ENCODE data around the gene MTSS2.
"Not testable (repeated sequence)": the region's sequence is repeated elsewhere in the genome, so short reads cannot be mapped to it uniquely, and the experiment has no call there.

MTSS2 gene

DNA sequence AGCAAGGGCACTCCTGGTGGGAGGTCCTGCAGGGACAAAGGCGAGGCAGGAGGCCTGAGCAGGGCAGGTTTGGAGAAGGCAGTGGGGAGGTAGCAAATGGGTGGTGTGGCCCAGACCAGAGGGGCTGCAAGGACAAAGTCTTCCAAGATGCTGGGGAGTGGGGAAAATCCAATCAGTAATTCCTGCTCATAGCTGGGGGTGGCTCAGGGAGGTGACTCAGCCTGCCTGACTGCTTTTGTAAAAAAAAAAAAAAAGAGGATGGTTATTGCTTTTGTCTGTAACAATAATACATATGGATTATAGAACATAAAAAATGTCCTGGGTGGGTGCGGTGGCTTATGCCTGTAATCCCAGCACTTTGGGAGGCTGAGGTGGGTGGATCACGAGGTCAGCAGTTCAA lies 34.3 kb downstream of the MTSS2 start:
- no peak for DNase-seq (ENCODE audit: low spot score)

DNA sequence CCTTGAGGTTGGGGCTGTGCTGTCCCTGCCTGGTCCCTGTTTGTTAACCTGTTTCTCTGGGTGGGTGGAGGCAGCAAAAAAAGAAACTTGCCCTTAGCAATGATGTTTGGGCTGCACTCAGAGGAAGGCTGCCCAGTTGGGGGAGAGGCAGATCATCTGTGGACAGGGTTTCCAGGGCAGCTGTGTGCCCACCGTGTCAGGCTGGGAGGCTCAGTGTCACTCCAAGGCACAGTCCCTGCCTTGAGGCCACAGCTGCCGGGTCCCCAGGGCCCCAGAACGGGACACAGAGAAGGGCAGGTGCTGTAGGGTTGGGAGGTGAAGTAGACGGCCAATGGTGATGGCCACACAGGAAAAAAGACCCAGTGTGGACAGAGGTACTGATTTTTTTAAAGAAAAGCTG lies 35.6 kb downstream of the MTSS2 start:
- no peak for DNase-seq (ENCODE audit: low spot score)

DNA sequence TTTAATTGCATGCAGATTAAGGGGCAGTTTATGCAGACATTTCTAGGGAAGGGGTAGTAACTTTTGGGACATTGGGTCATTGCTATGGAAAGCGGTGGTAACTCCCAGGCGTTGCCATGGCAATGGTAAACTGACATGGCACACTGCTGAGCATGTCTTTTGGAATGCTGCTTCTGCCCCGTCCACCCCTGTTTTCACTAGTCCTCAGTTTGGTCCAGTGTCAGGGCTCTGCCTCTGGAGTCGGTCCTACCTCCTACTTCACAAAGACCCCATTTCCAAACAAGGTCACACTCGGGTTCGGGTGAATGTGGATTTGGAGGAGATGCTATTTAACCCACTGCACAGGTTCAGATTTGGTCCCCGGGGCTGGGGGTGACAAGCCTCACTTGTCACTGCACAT lies 36.6 kb downstream of the MTSS2 start:
- no peak for DNase-seq (ENCODE audit: low spot score)

DNA sequence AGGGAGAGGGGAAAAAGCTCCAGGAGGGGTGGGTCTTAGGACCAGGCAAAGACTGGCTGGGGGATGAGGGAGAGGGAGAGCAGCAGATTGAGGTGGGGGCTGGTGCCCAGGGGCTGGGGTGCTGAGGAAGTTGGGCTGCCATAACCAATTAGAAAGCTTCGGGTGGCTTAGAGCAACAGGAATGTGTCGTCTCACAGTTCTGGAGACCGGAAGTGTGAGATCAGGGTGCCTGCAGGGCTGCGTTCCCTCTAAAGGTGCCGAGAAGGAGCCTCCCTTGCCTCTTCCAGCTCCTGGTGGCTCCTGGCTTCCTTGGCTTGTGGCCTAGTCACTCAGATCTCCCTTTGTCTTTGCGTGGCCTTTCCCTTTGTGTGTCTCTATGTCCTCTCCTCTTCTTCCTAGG lies 37.2 kb downstream of the MTSS2 start:
- no peak for DNase-seq (ENCODE audit: low spot score)

DNA sequence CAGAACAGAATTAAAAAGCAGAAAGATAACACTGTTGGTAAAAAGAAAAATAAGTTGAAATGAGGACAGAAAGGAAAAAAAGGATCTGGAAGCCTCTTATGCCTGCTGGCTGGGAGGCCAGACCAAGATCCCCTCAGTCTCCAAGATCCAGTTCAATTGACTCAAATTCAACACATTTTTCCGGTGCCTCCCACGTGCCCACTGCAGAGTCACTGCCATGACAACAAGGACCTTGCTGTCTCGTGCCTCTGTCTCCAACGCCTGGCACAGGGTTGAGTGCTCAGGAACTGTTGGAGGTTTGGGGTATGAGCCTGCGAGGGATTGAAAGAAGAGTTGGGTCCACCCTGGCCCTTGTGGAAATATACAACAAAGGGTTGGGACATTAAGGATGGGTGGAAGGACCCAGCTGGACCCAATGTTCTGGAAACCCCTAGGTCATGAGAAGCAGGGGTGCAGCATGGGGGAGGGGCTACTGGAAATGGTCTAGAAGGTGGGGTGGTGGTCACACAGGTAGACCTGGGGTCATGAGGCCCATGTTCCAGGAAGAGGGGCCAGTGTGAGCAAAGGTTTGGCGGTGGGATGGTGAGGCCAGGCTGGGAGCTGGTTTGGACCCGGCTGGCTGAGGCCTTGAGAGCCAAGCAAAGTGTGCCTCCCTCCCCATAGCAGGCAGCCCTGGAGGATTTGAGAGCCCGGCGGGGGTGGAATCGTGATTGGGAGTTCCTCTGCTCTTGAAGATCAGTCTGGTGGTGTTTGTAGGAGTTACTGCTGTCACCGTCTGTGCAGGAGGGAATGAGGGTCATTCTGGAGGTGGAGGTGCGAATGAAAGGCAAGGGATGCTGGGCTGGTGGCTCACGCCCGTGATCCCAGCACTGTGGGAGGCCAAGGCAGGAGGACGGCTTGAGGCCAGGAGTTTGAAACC lies 38.2 kb downstream of the MTSS2 start:
- no peak for DNase-seq (ENCODE audit: low spot score)

DNA sequence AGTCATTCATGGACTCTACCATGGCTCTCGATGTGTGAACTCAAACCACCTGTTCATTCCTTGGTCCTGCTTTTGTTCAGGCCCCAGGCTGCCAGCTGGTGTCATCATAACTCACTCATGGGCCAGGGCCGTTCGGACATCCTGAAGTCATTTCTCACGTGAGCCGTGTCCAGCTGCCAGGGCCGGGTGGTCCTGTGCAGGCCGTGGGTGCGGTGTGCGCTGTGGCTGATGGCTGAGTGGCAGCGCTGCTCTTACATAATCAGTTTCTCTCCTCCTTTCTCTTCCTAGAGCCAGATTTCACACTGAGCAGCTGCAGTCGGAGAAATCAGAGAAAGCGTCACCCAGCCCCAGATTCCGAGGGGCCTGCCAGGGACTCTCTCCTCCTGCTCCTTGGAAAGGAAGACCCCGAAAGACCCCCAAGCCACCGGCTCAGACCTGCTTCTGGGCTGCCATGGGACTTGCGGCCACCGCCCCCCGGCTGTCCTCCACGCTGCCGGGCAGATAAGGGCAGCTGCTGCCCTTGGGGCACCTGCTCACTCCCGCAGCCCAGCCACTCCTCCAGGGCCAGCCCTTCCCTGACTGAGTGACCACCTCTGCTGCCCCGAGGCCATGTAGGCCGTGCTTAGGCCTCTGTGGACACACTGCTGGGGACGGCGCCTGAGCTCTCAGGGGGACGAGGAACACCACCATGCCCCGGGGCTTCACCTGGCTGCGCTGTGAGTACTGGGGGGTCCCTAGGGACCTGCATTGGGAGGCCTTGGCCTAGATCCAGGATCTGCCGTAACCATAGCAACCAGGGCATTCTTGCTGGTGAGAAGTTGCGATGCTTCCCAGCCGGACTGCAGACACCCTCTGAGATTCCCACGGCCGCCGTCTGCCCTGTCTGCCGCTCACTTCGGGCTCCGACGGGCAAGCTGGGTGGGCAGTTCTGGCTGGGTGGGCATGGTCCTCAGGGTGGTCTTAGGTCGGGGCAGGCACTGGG lies 39.3 kb downstream of the MTSS2 start, which contains the start of gene IL34:
Gene IL34, plus strand, starts transcription at position 300 of the 982 bp plus-strand sequence. Its CDS starts 389 bp downstream, at position 689.
- DNase-seq (ENCODE audit: low spot score), result no peak

DNA sequence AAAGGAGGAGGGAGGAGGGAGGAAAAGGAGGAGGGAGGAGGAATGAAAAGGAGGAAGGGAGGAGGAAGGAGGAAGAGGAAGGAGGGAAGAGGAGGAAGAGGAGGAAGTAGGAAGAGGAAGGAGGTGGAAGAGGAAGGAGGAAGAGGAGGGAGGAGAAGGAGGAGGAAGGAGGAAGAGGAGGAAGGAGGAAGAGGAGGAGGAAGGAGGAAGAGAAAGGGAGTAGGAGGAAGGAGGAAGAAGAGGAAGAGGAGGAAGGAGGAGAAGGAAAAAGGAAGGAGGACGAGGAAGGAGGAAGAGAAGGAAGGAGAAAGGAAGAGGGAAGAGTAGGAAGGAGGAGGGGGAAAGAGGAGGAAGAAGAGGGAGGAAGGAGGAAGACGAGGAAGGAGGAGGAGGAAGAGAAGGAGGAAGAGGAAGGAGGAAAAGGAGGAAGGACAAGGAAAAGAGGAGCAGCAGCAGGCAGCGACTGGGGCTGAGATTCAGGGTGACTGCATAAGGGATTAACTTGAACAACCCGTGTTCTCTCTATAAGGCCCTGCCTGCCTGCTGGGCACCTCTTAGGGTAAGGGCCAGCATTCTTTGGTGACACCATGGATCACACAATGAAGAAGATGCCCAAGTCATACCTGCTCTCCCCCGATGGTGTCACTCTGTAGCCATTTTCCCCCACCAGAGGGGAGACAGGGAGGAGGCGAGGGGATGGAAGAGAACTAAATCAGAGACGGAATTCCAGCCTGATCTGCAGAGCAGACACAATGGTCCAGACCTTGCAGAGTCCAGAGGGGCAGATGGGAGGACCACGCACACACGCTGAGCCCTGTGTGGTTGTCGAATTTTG lies 40.9 kb downstream of the MTSS2 start:
- no peak for DNase-seq (ENCODE audit: low spot score)

DNA sequence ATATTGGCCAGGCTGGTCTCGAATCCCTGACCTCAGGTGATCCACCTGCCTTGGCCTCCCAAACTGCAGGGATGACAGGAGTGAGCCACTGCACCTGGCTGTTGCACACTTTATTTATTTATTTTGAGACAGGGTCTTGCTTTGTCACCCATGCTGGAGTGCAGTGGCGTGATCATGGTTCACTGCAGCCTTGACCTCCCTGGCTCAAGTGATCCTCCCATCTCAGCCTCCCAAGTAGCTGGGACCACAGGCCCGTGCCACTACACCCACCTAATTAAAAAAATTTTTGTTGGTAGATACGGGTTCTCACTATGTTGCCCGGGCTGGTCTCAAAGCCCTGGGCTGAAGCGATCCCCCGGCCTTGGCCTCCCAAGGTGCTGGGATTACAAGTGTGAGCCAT lies 42.6 kb downstream of the MTSS2 start:
- DNase-seq (ENCODE audit: low spot score), result not testable (repeated sequence)

DNA sequence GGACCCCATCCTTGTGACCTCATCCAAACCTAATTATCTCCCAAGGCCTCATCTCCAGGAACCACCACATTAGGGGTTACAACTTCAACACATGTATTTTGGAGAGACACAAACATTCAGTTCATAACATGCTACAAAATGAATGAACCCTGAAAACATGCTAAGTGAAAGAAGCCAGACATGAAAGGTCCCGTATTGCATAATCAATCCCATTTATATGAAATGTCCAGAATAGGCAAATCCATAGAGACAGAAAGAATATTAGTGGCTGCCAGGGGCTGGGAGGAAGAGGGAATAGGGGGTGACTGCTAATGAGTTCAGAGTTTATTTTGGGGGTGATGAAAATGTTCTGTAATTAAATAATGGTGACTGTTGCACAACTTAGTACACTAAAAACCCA lies 43.2 kb downstream of the MTSS2 start:
- no peak for DNase-seq (ENCODE audit: low spot score)

DNA sequence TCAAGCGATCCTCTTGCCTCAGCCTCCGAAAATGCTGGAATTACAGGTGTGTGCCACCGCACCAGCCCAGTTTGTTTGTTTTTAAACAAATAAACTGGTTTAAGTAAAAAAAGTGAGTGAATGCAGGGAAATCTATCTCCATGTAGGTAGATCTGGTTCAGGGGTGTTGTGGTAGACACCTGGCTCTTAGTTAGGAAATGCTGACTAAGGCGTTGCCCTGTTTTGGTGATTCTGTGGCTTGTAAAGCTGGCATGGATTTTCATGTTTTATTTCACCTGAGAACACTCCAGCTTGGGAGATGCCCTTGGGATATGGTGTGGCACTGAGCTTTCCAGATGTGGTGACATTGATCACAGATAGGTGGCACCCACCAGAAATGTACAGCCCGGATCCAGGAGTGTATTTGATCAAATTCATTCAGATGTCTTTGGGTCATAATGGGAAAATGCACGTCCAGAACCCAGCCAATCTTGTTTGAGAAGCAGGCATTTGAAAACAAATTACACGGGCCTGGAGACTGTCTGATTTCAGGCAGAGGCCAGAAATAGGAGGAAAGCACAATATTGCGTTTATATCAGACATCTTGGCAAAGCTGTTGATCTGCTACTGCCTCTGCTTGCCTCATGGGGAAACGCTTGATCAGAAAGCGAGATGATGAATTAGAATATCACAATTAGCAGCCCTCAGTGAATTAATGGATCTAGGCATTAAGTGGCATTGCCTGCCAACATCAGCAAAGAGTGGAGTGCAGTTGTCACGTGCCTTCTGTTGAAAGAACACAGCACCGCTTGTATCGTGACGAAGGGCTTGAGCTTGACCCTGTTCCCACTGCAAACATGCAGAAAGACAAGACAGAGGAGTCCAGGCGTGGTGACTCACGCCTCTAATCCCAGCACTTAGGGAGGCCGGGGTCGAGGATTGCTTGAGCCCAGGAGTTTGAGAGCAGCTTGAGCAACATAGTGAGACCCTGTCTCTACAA lies 46.8 kb downstream of the MTSS2 start:
- no peak for DNase-seq (ENCODE audit: low spot score)
